ENCODE data around the gene TEX261.
"Not testable (repeated sequence)": the region's sequence is repeated elsewhere in the genome, so short reads cannot be mapped to it uniquely, and the experiment has no call there.

The TEX261 gene

GRCh38 chr2:71001592-71001927 lies 6.9 kb upstream of the TEX261 start:
- no peaks in the 10 kb centered on the region for H3K27me3 ChIP-seq
- 0 out of 22 replicates have a peak overlapping the region, but pooled peaks of 1 of the 11 experiments have one; percentile 22 for H3K9ac ChIP-seq
- no peak overlapping the region; a peak in 2 of 22 replicates for H3K27ac ChIP-seq
- no peaks in the 10 kb centered on the region for H3K9me3 ChIP-seq (replicated peaks in 1 of 11)
- H3K4me3 ChIP-seq: no peak overlapping the region
- H3K4me2 ChIP-seq: peak overlapping the region; percentile 28 to 78 (median 56); a peak in 20 of 22 replicates
- H3K36me3 ChIP-seq: no peaks in the 10 kb centered on the region
- H3K4me1 ChIP-seq: peaks cover 12 to 25% (median 23%) of the 10 kb centered on the region in 10 experiments
- no peaks in the 10 kb centered on the region; a peak in 1 of 22 replicates for H4K20me1 ChIP-seq
- TF ChIP-seq Cebpa-rat (IDR thresholded peaks at IDR 0.05): no peak

GRCh38 chr2:71000780-71001591 lies 6.3 kb upstream of the TEX261 start:
- H3K4me3 ChIP-seq: 0 out of 20 replicates have a peak overlapping the region, but pooled peaks of 1 of the 10 experiments have one; percentile 35
- no peaks in the 10 kb centered on the region for H3K36me3 ChIP-seq
- H3K4me1 ChIP-seq: peaks cover 13 to 30% (median 26%) of the 10 kb centered on the region in 10 experiments
- no peak for TF ChIP-seq Cebpa-rat (IDR thresholded peaks at IDR 0.05)
- H4K20me1 ChIP-seq: no peaks in the 10 kb centered on the region; a peak in 1 of 22 replicates
- H3K9me3 ChIP-seq (replicated peaks in 1 of 11): no peaks in the 10 kb centered on the region
- H3K27me3 ChIP-seq: no peaks in the 10 kb centered on the region
- H3K4me2 ChIP-seq: peak overlapping the region; percentile 28 to 78 (median 56)
- H3K27ac ChIP-seq: no peak overlapping the region; a peak in 3 of 22 replicates
- 0 out of 22 replicates have a peak overlapping the region, but pooled peaks of 1 of the 11 experiments have one; percentile 22 for H3K9ac ChIP-seq

GRCh38 chr2:70999931-71000330 lies 5.3 kb upstream of the TEX261 start:
- Histone ChIP-seq H3K4me1 (peaks cover 18 to 36% (median 31%) of the 10 kb centered on the region in 10 experiments), H3K4me2 (peak overlapping the region in 7 of 11 experiments; percentile 4 to 59 (median 38); a peak in 9 of 22 replicates)
- not testable (repeated sequence) for H4K20me1 ChIP-seq; H3K27ac ChIP-seq; H3K9ac ChIP-seq; H3K9me3 ChIP-seq (replicated peaks in 1 of 11); H3K4me3 ChIP-seq; H3K36me3 ChIP-seq; H3K27me3 ChIP-seq

GRCh38 chr2:70999362-70999761 lies 4.7 kb upstream of the TEX261 start:
- H3K27ac ChIP-seq: no peak overlapping the region
- no peak overlapping the region for H3K4me3 ChIP-seq
- H3K9ac ChIP-seq: no peak overlapping the region
- H3K36me3 ChIP-seq: no peaks in the 10 kb centered on the region
- H3K9me3 ChIP-seq (replicated peaks in 1 of 11): no peaks in the 10 kb centered on the region
- H3K4me1 ChIP-seq: peaks cover 18 to 36% (median 31%) of the 10 kb centered on the region in 10 experiments
- no peaks in the 10 kb centered on the region for H3K27me3 ChIP-seq
- peak overlapping the region in 7 of 11 experiments; percentile 4 to 59 (median 38); a peak in 11 of 22 replicates for H3K4me2 ChIP-seq
- no peak for TF ChIP-seq Cebpa-rat (IDR thresholded peaks at IDR 0.05)
- peaks cover 0 to 2% (median 0%) of the 10 kb centered on the region in 11 experiments; a peak in 5 of 22 replicates for H4K20me1 ChIP-seq

- H3K9ac ChIP-seq; H3K4me3 ChIP-seq; H3K36me3 ChIP-seq; H4K20me1 ChIP-seq; H3K27me3 ChIP-seq; H3K9me3 ChIP-seq (replicated peaks in 1 of 11); H3K27ac ChIP-seq: not testable (repeated sequence)
- peak overlapping the region in 4 of 11 experiments; percentile 32 to 56 (median 40); a peak in 4 of 22 replicates for H3K4me2 ChIP-seq
- H3K4me1 ChIP-seq: peaks cover 20 to 37% (median 33%) of the 10 kb centered on the region in 10 experiments
Observed at GRCh38 chr2:70998885-70999284, 4.2 kb upstream of the TEX261 start.

- H3K9ac ChIP-seq: peak overlapping the region; percentile 87 to 96 (median 93)
- H3K27ac ChIP-seq: peak overlapping the region in 8 of 11 experiments; percentile 3 to 91 (median 46); a peak in 11 of 22 replicates
Observed at GRCh38 chr2:70995426-70995729, 705 bp upstream of the TEX261 start.

GRCh38 chr2:70994009-70994698 lies 519 bp downstream of the TEX261 start:
- peaks cover 31 to 41% (median 37%) of the 10 kb centered on the region in 11 experiments for H3K36me3 ChIP-seq
- peak overlapping the region; percentile 72 to 100 (median 95) for H3K4me3 ChIP-seq
- H3K4me1 ChIP-seq: peaks cover 22 to 44% (median 28%) of the 10 kb centered on the region in 10 experiments
- H4K20me1 ChIP-seq: peaks cover 36 to 54% (median 46%) of the 10 kb centered on the region in 11 experiments; a peak in 21 of 22 replicates
- TF ChIP-seq Cebpa-rat (IDR thresholded peaks at IDR 0.05): no peak
- peak overlapping the region; percentile 87 to 96 (median 93) for H3K9ac ChIP-seq
- H3K9me3 ChIP-seq (replicated peaks in 1 of 11): no peaks in the 10 kb centered on the region
- H3K4me2 ChIP-seq: peak overlapping the region; percentile 82 to 99 (median 94)
- no peaks in the 10 kb centered on the region for H3K27me3 ChIP-seq
- H3K27ac ChIP-seq: peak overlapping the region; percentile 75 to 92 (median 81)

More at GRCh38 chr2:70995426-70995729, 705 bp upstream of the TEX261 start:
- Histone ChIP-seq H3K9me3 (replicated peaks in 1 of 11) (no peaks in the 10 kb centered on the region), H3K4me3 (peak overlapping the region; percentile 72 to 100 (median 95)), H4K20me1 (peaks cover 28 to 42% (median 38%) of the 10 kb centered on the region in 11 experiments; a peak in 21 of 22 replicates), H3K4me2 (peak overlapping the region; percentile 84 to 97 (median 92)), H3K27me3 (no peaks in the 10 kb centered on the region), H3K4me1 (peaks cover 22 to 53% (median 36%) of the 10 kb centered on the region in 10 experiments), H3K36me3 (peaks cover 19 to 29% (median 25%) of the 10 kb centered on the region in 11 experiments)
- no peak for TF ChIP-seq Cebpa-rat (IDR thresholded peaks at IDR 0.05)

GRCh38 chr2:70992945-70993853 lies 1.5 kb downstream of the TEX261 start:
- no peaks in the 10 kb centered on the region for H3K27me3 ChIP-seq

More at GRCh38 chr2:70992945-70993853, 1.5 kb downstream of the TEX261 start:
- H3K4me3 ChIP-seq: peak overlapping the region; percentile 72 to 100 (median 95)
- H4K20me1 ChIP-seq: peaks cover 42 to 62% (median 55%) of the 10 kb centered on the region in 11 experiments; a peak in 21 of 22 replicates
- no peak for TF ChIP-seq Cebpa-rat (IDR thresholded peaks at IDR 0.05)
- peaks cover 40 to 51% (median 47%) of the 10 kb centered on the region in 11 experiments for H3K36me3 ChIP-seq
- no peaks in the 10 kb centered on the region for H3K9me3 ChIP-seq (replicated peaks in 1 of 11)
- peak overlapping the region; percentile 87 to 96 (median 93) for H3K9ac ChIP-seq
- peaks cover 22 to 41% (median 28%) of the 10 kb centered on the region in 10 experiments for H3K4me1 ChIP-seq
- peak overlapping the region in 7 of 11 experiments; percentile 79 to 92 (median 87); a peak in 9 of 22 replicates for H3K27ac ChIP-seq
- peak overlapping the region; percentile 82 to 99 (median 94) for H3K4me2 ChIP-seq

Data from BLaER1 treated with 17β-estradiol and CSF1 and Interleukin-3, amounts not matched to agents 10 nM and 100 nM (cell line).